ENCODE data around the gene CSHL1. TPM values are rescaled to one million over a fixed set of nuclear protein-coding genes. Genes with fewer than 3 reads are reported as not detected.

The CSHL1 gene
- total RNA-seq, 2 donors from 2014 or later: not detected

DNA sequence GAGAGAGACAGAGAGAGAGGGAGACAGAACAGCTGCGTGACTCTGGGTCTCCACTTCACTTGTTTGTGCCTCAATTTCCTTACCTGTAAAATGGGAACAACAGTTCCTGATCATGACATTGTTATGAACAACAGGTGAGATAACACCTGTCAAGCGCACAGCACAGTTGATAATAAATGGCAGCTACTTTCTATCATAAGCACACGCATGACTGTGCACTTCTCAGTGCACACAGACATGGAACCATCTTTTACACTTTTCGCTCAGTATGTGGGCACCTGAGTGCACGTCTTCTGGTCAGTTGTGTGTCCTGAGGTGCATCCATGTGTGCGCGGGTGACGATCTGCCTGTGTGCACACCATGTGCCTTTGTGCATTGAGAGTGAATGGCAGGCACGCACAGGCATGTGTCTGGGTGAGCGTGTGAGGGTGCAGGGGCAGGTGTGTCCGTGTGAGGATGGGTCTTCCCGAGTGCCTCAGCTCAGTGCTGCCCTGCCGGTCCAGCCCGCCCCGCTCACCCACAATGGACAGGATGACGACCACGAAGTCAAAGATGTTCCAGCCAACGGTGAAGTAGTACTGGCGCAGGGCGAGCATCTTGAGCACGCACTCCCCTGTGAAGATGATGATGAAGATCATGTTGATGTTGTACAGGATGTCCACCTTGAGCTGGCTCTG, 31.4 kb upstream of the CSHL1 start:
- TF ChIP-seq CTCF (IDR thresholded peaks at IDR 0.05): no peak
- H3K9me3 ChIP-seq: no peaks in the 10 kb centered on the region
- intact Hi-C loops (cut with DNase I): no loop called here
- H3K27me3 ChIP-seq: no peaks in the 10 kb centered on the region
- H3K4me3 ChIP-seq: no peak overlapping the region
- no peak overlapping the region for H3K27ac ChIP-seq
- H3K9ac ChIP-seq (ENCODE audit: low read depth in 2 of 2, low read length in 2 of 2): no peak overlapping the region
- no peak for DNase-seq
- no peaks in the 10 kb centered on the region for H3K4me1 ChIP-seq
- no peaks in the 10 kb centered on the region for H3K36me3 ChIP-seq

- no peaks in the 10 kb centered on the region for H3K4me1 ChIP-seq
- H3K27me3 ChIP-seq: no peaks in the 10 kb centered on the region
- no peak for TF ChIP-seq CTCF (IDR thresholded peaks at IDR 0.05)
- H3K9me3 ChIP-seq: no peaks in the 10 kb centered on the region
- no peak for DNase-seq
- H3K4me3 ChIP-seq: no peak overlapping the region
- intact Hi-C loops (cut with DNase I): no loop called here
- no peak overlapping the region for H3K27ac ChIP-seq
- no peak overlapping the region for H3K9ac ChIP-seq (ENCODE audit: low read depth in 2 of 2, low read length in 2 of 2)
- H3K36me3 ChIP-seq: no peaks in the 10 kb centered on the region
These were observed 30.7 kb upstream of the CSHL1 start for GRCh38 chr17:63941751-63942150.

- H3K4me1 ChIP-seq: no peaks in the 10 kb centered on the region
- TF ChIP-seq CTCF (IDR thresholded peaks at IDR 0.05): no peak
- H3K4me3 ChIP-seq: no peak overlapping the region
- no peaks in the 10 kb centered on the region for H3K9me3 ChIP-seq
- no peak for DNase-seq
- no peaks in the 10 kb centered on the region for H3K27me3 ChIP-seq
- H3K9ac ChIP-seq (ENCODE audit: low read depth in 2 of 2, low read length in 2 of 2): no peak overlapping the region
- H3K36me3 ChIP-seq: no peaks in the 10 kb centered on the region
- intact Hi-C loops (cut with DNase I): no loop called here
- H3K27ac ChIP-seq: no peak overlapping the region
These were observed 30.1 kb upstream of the CSHL1 start for GRCh38 chr17:63941162-63941561.

GRCh38 chr17:63940584-63940983, 29.5 kb upstream of the CSHL1 start:
- no peak overlapping the region for H3K27ac ChIP-seq
- no peaks in the 10 kb centered on the region for H3K9me3 ChIP-seq
- no peak overlapping the region for H3K9ac ChIP-seq (ENCODE audit: low read depth in 2 of 2, low read length in 2 of 2)
- no peak for TF ChIP-seq CTCF (IDR thresholded peaks at IDR 0.05)
- intact Hi-C loops (cut with DNase I): no loop called here
- DNase-seq: no peak
- H3K4me3 ChIP-seq: no peak overlapping the region
- no peaks in the 10 kb centered on the region for H3K4me1 ChIP-seq
- H3K36me3 ChIP-seq: no peaks in the 10 kb centered on the region
- H3K27me3 ChIP-seq: no peaks in the 10 kb centered on the region

- TF ChIP-seq CTCF (IDR thresholded peaks at IDR 0.05): no peak
- Histone ChIP-seq H3K36me3 (no peaks in the 10 kb centered on the region), H3K27ac (no peak overlapping the region), H3K9ac (ENCODE audit: low read depth in 2 of 2, low read length in 2 of 2) (no peak overlapping the region), H3K4me3 (no peak overlapping the region), H3K9me3 (no peaks in the 10 kb centered on the region), H3K27me3 (no peaks in the 10 kb centered on the region), H3K4me1 (no peaks in the 10 kb centered on the region)
- DNase-seq: no peak
- intact Hi-C loops (cut with DNase I): no loop called here
These were observed 28.8 kb upstream of the CSHL1 start for GRCh38 chr17:63939884-63940283.

All from colonic mucosa (tissue), 4 donors.